Neuronal stem cell (in vitro differentiated cells): ENCODE measurements around the gene TRIM17.

Experiments
- DNase-seq: peaks from one replicate; pipeline ENCODE4 v3.0.0-alpha.2; 2013; ENCODE audit warnings: low spot score
- H2AFZ ChIP-seq: one replicate; pipeline ENCODE4 v1.6.1; 2013; ENCODE audit warnings: mild to moderate bottlenecking, low read length, inconsistent platforms
- H2AK5ac ChIP-seq: 2 replicates; pipeline ENCODE4 v1.6.1; 2013; ENCODE audit warnings: low read depth, mild to moderate bottlenecking, inconsistent platforms, low read length, moderate library complexity, mixed read lengths
- H2BK120ac ChIP-seq: 2 replicates; pipeline ENCODE4 v1.6.1; 2013; ENCODE audit warnings: low read depth, mild to moderate bottlenecking, inconsistent platforms, low read length, moderate library complexity, mixed read lengths
- H2BK12ac ChIP-seq: one replicate; pipeline ENCODE4 v1.6.1; 2013; ENCODE audit warnings: low read length, inconsistent platforms
- H2BK15ac ChIP-seq: 2 replicates; pipeline ENCODE4 v1.6.1; 2013; ENCODE audit warnings: mild to moderate bottlenecking, low read length, inconsistent platforms, mixed read lengths
- H2BK5ac ChIP-seq: one replicate; pipeline ENCODE4 v1.6.1; 2013; ENCODE audit warnings: inconsistent platforms, mild to moderate bottlenecking, low read length, moderate library complexity
- H3K14ac ChIP-seq: one replicate; pipeline ENCODE4 v1.6.1; 2013; ENCODE audit warnings: low read length, inconsistent platforms
- H3K18ac ChIP-seq: 2 replicates; pipeline ENCODE4 v1.6.1; 2013; ENCODE audit warnings: low read length, inconsistent platforms
- H3K23ac ChIP-seq: 2 replicates; pipeline ENCODE4 v1.6.1; 2013; ENCODE audit warnings: low read depth, mild to moderate bottlenecking, mixed read lengths, low read length, inconsistent platforms; ENCODE audit not compliant: poor library complexity
- H3K27ac ChIP-seq: replicated peaks from 3 replicates; pipeline ENCODE4 v1.5.1; 2013; ENCODE audit warnings: low read length, inconsistent platforms
- H3K27me3 ChIP-seq, 3 experiments: 2 replicates each; pipeline ENCODE4 v1.6.1; 2013; ENCODE audit warnings: low read length in 3 of 3, mild to moderate bottlenecking in 2 of 3, inconsistent platforms in 1 of 3, low read depth in 1 of 3, mixed read lengths in 1 of 3, moderate library complexity in 1 of 3; ENCODE audit not compliant: control insufficient read depth in 3 of 3, insufficient read depth in 3 of 3
- H3K36me3 ChIP-seq, 2 donors: replicated peaks in 1 of 2; 2 replicates each; pipeline ENCODE4 v1.6.1; 2013; ENCODE audit warnings: low read length in 2 of 2; ENCODE audit not compliant: control insufficient read depth in 2 of 2, insufficient read depth in 2 of 2
- H3K4ac ChIP-seq: 2 replicates; pipeline ENCODE4 v1.6.1; 2013; ENCODE audit warnings: inconsistent platforms, mild to moderate bottlenecking, low read length, moderate library complexity
- H3K4me1 ChIP-seq, 2 donors: 1 replicate in 1 of 2; 2 replicates in 1 of 2; pipeline ENCODE4 v1.6.1; 2013; ENCODE audit warnings: low read length in 2 of 2, low read depth in 1 of 2; ENCODE audit not compliant: control insufficient read depth in 2 of 2, insufficient read depth in 1 of 2
- H3K4me2 ChIP-seq: one replicate; pipeline ENCODE4 v1.6.1; 2013; ENCODE audit warnings: mild to moderate bottlenecking, low read length, inconsistent platforms; ENCODE audit not compliant: insufficient read depth, poor library complexity, severe bottlenecking
- H3K4me3 ChIP-seq, 2 donors: 2 replicates each; pipeline ENCODE4 v1.5.1; 2013; ENCODE audit warnings: low read length in 2 of 2, mild to moderate bottlenecking in 2 of 2, inconsistent platforms in 1 of 2, moderate library complexity in 1 of 2
- H3K79me1 ChIP-seq: one replicate; pipeline ENCODE4 v1.6.1; 2013; ENCODE audit warnings: low read depth, mild to moderate bottlenecking, inconsistent platforms, low read length, moderate library complexity
- H3K9ac ChIP-seq: one replicate; pipeline ENCODE4 v1.6.1; 2013; ENCODE audit warnings: mild to moderate bottlenecking, low read depth, low read length, inconsistent platforms; ENCODE audit not compliant: poor library complexity
- H3K9me3 ChIP-seq, 2 donors: replicated peaks in 1 of 2; 2 replicates each; pipeline versions ENCODE3 to v1.6.1; 2013; ENCODE audit warnings: low read length in 2 of 2, mild to moderate bottlenecking in 2 of 2, inconsistent platforms in 1 of 2, low read depth in 1 of 2, mixed read lengths in 1 of 2, moderate library complexity in 1 of 2; ENCODE audit not compliant: control insufficient read depth in 2 of 2, insufficient read depth in 1 of 2
- H4K8ac ChIP-seq: one replicate; pipeline ENCODE4 v1.6.1; 2013; ENCODE audit warnings: low read depth, mild to moderate bottlenecking, inconsistent platforms, low read length, moderate library complexity
- H4K91ac ChIP-seq: one replicate; pipeline ENCODE4 v1.6.1; 2013; ENCODE audit warnings: low read length, low read depth, mild to moderate bottlenecking, inconsistent platforms; ENCODE audit not compliant: poor library complexity
- WGBS, 2 donors: extraction: QIAGEN DNeasy Blood & Tissue Kit; methylation state at CpG; one replicate each; pipeline ENCODE4 v1.1.7; 2013; ENCODE audit warnings: missing lambda C conversion rate in 2 of 2, mixed read lengths in 1 of 2; ENCODE audit not compliant: insufficient read length in 2 of 2, insufficient replicate concordance in 1 of 2; ENCODE audit errors: extremely low coverage in 2 of 2; 5-methylcytosine and 5-hydroxymethylcytosine counted together

Gene TRIM17

DNA sequence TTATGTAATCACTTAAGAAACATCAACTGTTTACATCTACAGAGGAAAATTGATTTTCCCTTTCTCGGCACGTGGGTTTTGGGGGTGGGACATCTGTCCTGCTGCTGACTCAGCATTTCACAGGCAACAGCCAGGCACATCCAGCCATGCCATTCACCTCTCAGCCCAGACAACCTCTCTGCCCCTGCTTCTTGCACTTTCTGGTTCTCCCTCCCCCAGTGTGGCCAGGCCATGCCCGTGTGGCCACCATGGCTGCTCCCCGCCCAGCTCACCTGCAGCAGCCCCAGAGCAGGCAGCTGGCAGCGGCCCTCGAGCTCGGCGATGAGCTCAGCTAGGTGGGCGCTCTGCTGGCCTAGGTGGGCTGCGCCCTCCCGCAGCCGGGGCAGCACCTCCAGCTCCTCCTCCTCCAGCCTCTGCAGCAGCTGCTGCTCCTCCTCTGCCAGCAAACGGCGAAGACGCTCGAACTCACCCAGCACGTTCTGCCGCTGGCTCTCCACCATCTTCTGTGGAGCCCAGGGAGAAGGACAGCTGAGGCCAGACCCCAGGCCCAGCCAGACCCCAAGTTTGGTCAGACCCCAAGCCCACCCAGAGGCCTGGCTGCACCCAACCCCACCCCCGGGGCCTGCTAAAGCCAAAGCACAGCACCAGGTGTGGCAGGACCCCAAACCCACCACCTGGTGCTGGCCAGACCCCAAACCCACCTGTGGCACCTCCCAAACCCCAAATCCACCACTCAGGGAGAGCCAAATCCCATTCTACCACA lies 15.8 kb downstream of the TRIM17 start:
- Histone ChIP-seq H3K9me3 (no peaks in the 10 kb centered on the region), H3K79me1 (peaks cover 14% of the 10 kb centered on the region), H2BK15ac (no peak overlapping the region), H3K4me2 (no peak overlapping the region), H2AFZ (no peak overlapping the region), H2BK120ac (no peak overlapping the region), H2BK5ac (no peak overlapping the region), H4K8ac (no peak overlapping the region), H3K14ac (no peak overlapping the region), H3K23ac (peak overlapping the region; percentile 83), H3K27ac (no peak overlapping the region), H3K36me3 (peaks cover 34 to 90% of the 10 kb centered on the region in 2 donors), H3K4ac (no peak overlapping the region), H2BK12ac (no peak overlapping the region), H3K4me1 (peaks cover 13 to 17% of the 10 kb centered on the region in 2 donors), H3K9ac (peak overlapping the region; percentile 30), H2AK5ac (no peak overlapping the region), H3K18ac (no peak overlapping the region), H3K4me3 (no peak overlapping the region), H3K27me3 (no peaks in the 10 kb centered on the region), H4K91ac (no peak overlapping the region)
- WGBS, 2 donors: no CpG with 5 or more reads among the region's 19 CpGs
- DNase-seq: no peak

DNA sequence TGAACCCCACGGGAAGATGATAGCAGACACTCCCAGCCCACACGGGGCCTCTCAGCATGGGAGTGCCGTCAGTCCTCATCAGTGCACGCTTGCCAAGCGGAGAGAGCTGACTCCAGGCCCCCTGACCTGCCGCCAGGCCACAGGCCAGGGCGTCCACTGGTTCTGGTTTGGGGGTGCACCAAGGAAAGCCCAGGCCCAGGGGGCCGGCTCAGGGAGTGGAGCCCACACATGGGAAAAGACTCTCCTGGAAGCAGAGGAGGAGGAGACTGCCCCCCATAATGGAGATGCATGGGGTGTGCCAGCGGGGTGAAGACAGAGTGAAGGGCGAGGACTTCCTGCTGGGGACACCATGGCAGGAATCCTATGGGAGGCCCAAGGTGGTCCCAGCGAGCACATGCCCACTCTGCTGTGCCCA lies 16.4 kb downstream of the TRIM17 start:
- H3K4me1 ChIP-seq: peaks cover 7 to 12% of the 10 kb centered on the region in 2 donors
- no peaks in the 10 kb centered on the region for H3K27me3 ChIP-seq
- H2BK120ac ChIP-seq: no peak overlapping the region
- H3K27ac ChIP-seq: no peak overlapping the region
- no peak overlapping the region for H4K8ac ChIP-seq
- no peak overlapping the region for H3K23ac ChIP-seq
- whole genome bisulfite sequencing, 2 donors: no CpG with 5 or more reads among the region's 11 CpGs
- H2BK5ac ChIP-seq: no peak overlapping the region
- no peak overlapping the region for H3K14ac ChIP-seq
- H3K18ac ChIP-seq: no peak overlapping the region
- H3K9ac ChIP-seq: no peak overlapping the region
- H3K36me3 ChIP-seq: peaks cover 35 to 96% of the 10 kb centered on the region in 2 donors
- H4K91ac ChIP-seq: no peak overlapping the region
- peaks cover 14% of the 10 kb centered on the region for H3K79me1 ChIP-seq
- H2BK15ac ChIP-seq: no peak overlapping the region
- no peak for DNase-seq
- no peak overlapping the region for H3K4me2 ChIP-seq
- no peak overlapping the region for H2AFZ ChIP-seq
- H3K9me3 ChIP-seq: no peaks in the 10 kb centered on the region
- H2BK12ac ChIP-seq: no peak overlapping the region
- no peak overlapping the region for H3K4me3 ChIP-seq
- no peak overlapping the region for H2AK5ac ChIP-seq
- H3K4ac ChIP-seq: no peak overlapping the region

DNA sequence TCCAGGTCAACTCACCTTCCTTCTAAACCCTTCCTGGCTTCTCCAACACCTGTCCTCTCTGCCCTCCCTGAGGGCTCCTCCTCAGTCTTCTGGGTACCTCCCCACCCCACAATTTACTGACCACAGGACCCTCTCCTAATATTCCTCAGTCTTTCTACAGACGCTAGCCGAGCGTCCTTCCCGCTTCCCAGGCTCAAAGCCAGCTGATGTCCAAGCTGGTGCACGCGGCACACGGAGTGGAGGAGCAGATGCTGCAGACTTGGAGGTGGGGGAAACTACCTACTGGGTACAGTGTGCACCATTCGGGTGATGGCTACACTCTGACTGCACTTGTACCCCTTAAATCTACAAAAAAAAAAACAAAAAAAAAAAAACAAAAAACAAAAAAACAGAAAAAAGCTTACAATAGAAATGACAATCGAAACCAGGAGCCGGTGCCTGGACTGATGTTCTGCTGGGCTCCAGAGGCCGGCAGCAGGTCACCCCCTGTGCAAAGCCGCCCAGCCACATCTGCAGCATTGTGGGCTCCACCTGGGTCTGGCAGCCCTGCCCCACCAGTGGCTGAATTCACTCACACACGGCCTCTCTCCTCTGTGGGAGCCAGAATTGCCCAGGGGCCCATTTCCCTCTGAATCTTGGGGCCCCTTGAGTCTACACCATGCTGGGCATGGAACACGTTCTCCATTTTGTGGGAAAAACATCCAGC lies 17.0 kb downstream of the TRIM17 start:
- no peak overlapping the region for H3K4me3 ChIP-seq
- no peak overlapping the region for H3K27ac ChIP-seq
- H3K4me2 ChIP-seq: no peak overlapping the region
- no peak overlapping the region for H4K8ac ChIP-seq
- H2AFZ ChIP-seq: no peak overlapping the region
- H2BK120ac ChIP-seq: no peak overlapping the region
- H3K23ac ChIP-seq: no peak overlapping the region
- no peaks in the 10 kb centered on the region for H3K9me3 ChIP-seq
- no peak overlapping the region for H3K18ac ChIP-seq
- H3K36me3 ChIP-seq: peaks cover 40 to 97% of the 10 kb centered on the region in 2 donors
- no peak overlapping the region for H2BK15ac ChIP-seq
- no peak overlapping the region for H2AK5ac ChIP-seq
- H4K91ac ChIP-seq: no peak overlapping the region
- H3K27me3 ChIP-seq: no peaks in the 10 kb centered on the region
- no peak for DNase-seq
- H3K9ac ChIP-seq: no peak overlapping the region
- peaks cover 14% of the 10 kb centered on the region for H3K79me1 ChIP-seq
- WGBS, 2 donors: no CpG with 5 or more reads among the region's 14 CpGs
- no peak overlapping the region for H3K14ac ChIP-seq
- H3K4me1 ChIP-seq: peaks cover 2 to 8% of the 10 kb centered on the region in 2 donors
- no peak overlapping the region for H2BK5ac ChIP-seq
- no peak overlapping the region for H2BK12ac ChIP-seq
- no peak overlapping the region for H3K4ac ChIP-seq

DNA sequence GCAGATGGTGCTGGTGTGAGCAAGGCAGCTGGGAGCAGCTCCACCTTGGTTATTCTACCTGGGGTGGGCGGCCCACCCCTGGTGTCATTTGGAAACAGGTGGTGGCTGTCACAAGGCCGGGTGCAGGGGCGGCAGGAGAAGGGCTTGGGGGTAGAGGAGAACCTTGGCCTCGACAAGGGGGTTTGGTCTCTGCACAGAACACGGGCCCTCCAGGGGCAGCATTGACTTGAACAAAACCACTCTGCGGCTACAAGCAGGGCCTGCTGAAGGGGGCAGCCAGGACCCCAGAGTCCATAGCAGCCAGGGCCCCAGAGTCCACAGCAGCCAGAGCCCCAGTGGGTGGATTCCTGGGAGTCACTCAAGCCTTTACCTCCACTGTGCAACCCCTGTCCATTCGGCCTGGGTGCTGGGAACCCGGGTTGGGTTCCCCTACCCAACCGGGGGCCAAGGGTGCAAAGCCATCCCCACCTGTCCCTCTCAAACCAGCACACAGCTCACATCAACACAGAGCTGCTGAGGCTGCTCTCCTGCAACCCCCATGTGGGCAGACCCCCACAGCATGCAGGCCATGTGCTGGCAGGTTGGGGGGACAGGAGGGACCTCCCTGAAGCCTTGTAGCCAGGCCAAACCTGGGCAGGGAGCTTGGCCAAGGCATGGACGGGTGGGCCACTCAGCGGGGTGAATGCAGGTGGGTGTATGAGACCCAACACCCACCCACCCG lies 17.8 kb downstream of the TRIM17 start:
- Histone ChIP-seq H2BK120ac (no peak overlapping the region), H3K79me1 (peaks cover 14% of the 10 kb centered on the region), H3K36me3 (peaks cover 43 to 97% of the 10 kb centered on the region in 2 donors), H2AK5ac (no peak overlapping the region), H3K18ac (no peak overlapping the region), H3K14ac (no peak overlapping the region), H4K91ac (no peak overlapping the region), H4K8ac (no peak overlapping the region), H2BK15ac (no peak overlapping the region), H3K9ac (no peak overlapping the region), H3K27ac (no peak overlapping the region), H3K4ac (no peak overlapping the region), H2BK5ac (no peak overlapping the region), H3K27me3 (no peaks in the 10 kb centered on the region), H3K4me3 (no peak overlapping the region), H2BK12ac (peak overlapping the region; percentile 6), H3K4me1 (peaks cover 0 to 8% of the 10 kb centered on the region in 2 donors), H3K4me2 (no peak overlapping the region), H3K23ac (peak overlapping the region; percentile 16), H3K9me3 (no peaks in the 10 kb centered on the region), H2AFZ (no peak overlapping the region)
- no CpG with 5 or more reads among the region's 12 CpGs for WGBS, 2 donors
- no peak for DNase-seq
